ENCODE data around the gene ZNG1B. TPM values are rescaled to one million over a fixed set of nuclear protein-coding genes. Genes with fewer than 3 reads are reported as not detected.
A peak's percentile ranks its signal among the peaks of the same experiment; 100 is the strongest.
"Not testable (repeated sequence)": the region's sequence is repeated elsewhere in the genome, so short reads cannot be mapped to it uniquely, and the experiment has no call there.

ZNG1B gene
- total RNA-seq, 1 donor from 2014 or later: 48.5 TPM

- CTCF ChIA-PET; H3K27me3 Mint-ChIP-seq; intact Hi-C loops (cut with micrococcal nuclease); H3K4me1 Mint-ChIP-seq; H3K27ac Mint-ChIP-seq; H3K36me3 Mint-ChIP-seq (ENCODE audit: low read depth); POLR2A ChIA-PET; H3K9me3 Mint-ChIP-seq; H3K4me3 Mint-ChIP-seq; DNase-seq: not testable (repeated sequence)
- ATAC-seq (ENCODE audit: low read depth): peak; percentile 93
Observed at GRCh38 chr2:113527350-113528045, 90.0 kb downstream of the ZNG1B start.

- H3K4me3 Mint-ChIP-seq; H3K4me1 Mint-ChIP-seq; H3K27me3 Mint-ChIP-seq; ATAC-seq (ENCODE audit: low read depth); POLR2A ChIA-PET; H3K36me3 Mint-ChIP-seq (ENCODE audit: low read depth); DNase-seq; H3K27ac Mint-ChIP-seq; intact Hi-C loops (cut with micrococcal nuclease); H3K9me3 Mint-ChIP-seq; CTCF ChIA-PET: not testable (repeated sequence)
Observed at GRCh38 chr2:113528126-113528525, 90.6 kb downstream of the ZNG1B start.

GRCh38 chr2:113528904-113529303 is 91.4 kb downstream of the ZNG1B start:
- CTCF ChIA-PET; H3K27me3 Mint-ChIP-seq; H3K4me1 Mint-ChIP-seq; DNase-seq; H3K27ac Mint-ChIP-seq; intact Hi-C loops (cut with micrococcal nuclease); H3K4me3 Mint-ChIP-seq; H3K36me3 Mint-ChIP-seq (ENCODE audit: low read depth); ATAC-seq (ENCODE audit: low read depth); POLR2A ChIA-PET; H3K9me3 Mint-ChIP-seq: not testable (repeated sequence)

GRCh38 chr2:113532991-113533390 is 95.5 kb downstream of the ZNG1B start:
- H3K4me3 Mint-ChIP-seq; intact Hi-C loops (cut with micrococcal nuclease); POLR2A ChIA-PET; DNase-seq; H3K4me1 Mint-ChIP-seq; H3K36me3 Mint-ChIP-seq (ENCODE audit: low read depth); H3K27ac Mint-ChIP-seq; H3K9me3 Mint-ChIP-seq; CTCF ChIA-PET; H3K27me3 Mint-ChIP-seq; ATAC-seq (ENCODE audit: low read depth): not testable (repeated sequence)

GRCh38 chr2:113536573-113536972 is 99.1 kb downstream of the ZNG1B start:
- H3K27ac Mint-ChIP-seq; H3K27me3 Mint-ChIP-seq; intact Hi-C loops (cut with micrococcal nuclease); H3K4me3 Mint-ChIP-seq; POLR2A ChIA-PET; H3K9me3 Mint-ChIP-seq; H3K36me3 Mint-ChIP-seq (ENCODE audit: low read depth); H3K4me1 Mint-ChIP-seq; DNase-seq; ATAC-seq (ENCODE audit: low read depth); CTCF ChIA-PET: not testable (repeated sequence)

GRCh38 chr2:113540834-113541203 is 103.3 kb downstream of the ZNG1B start:
- CTCF ChIA-PET; H3K27me3 Mint-ChIP-seq; H3K27ac Mint-ChIP-seq; H3K36me3 Mint-ChIP-seq (ENCODE audit: low read depth); H3K9me3 Mint-ChIP-seq; intact Hi-C loops (cut with micrococcal nuclease); ATAC-seq (ENCODE audit: low read depth); H3K4me1 Mint-ChIP-seq; POLR2A ChIA-PET; DNase-seq: not testable (repeated sequence)
- peak overlapping the region; percentile 75 for H3K4me3 Mint-ChIP-seq

- CTCF ChIA-PET; H3K36me3 Mint-ChIP-seq (ENCODE audit: low read depth); ATAC-seq (ENCODE audit: low read depth); H3K27ac Mint-ChIP-seq; H3K4me1 Mint-ChIP-seq; POLR2A ChIA-PET; H3K9me3 Mint-ChIP-seq; intact Hi-C loops (cut with micrococcal nuclease); H3K27me3 Mint-ChIP-seq: not testable (repeated sequence)
- peak; percentile 21 for DNase-seq
- peak overlapping the region; percentile 75 for H3K4me3 Mint-ChIP-seq
Observed at GRCh38 chr2:113541204-113541975, 103.9 kb downstream of the ZNG1B start.

GRCh38 chr2:113541976-113542485 is 104.5 kb downstream of the ZNG1B start:
- DNase-seq: peak; percentile 17

GRCh38 chr2:113542529-113542928 is 105.0 kb downstream of the ZNG1B start:
- H3K4me1 Mint-ChIP-seq; H3K27ac Mint-ChIP-seq; DNase-seq; intact Hi-C loops (cut with micrococcal nuclease); POLR2A ChIA-PET; H3K36me3 Mint-ChIP-seq (ENCODE audit: low read depth); CTCF ChIA-PET; H3K9me3 Mint-ChIP-seq; ATAC-seq (ENCODE audit: low read depth); H3K27me3 Mint-ChIP-seq: not testable (repeated sequence)
- H3K4me3 Mint-ChIP-seq: peak overlapping the region; percentile 52

More at GRCh38 chr2:113541976-113542485, 104.5 kb downstream of the ZNG1B start:
- H3K36me3 Mint-ChIP-seq (ENCODE audit: low read depth); H3K9me3 Mint-ChIP-seq; H3K27ac Mint-ChIP-seq; POLR2A ChIA-PET; intact Hi-C loops (cut with micrococcal nuclease); ATAC-seq (ENCODE audit: low read depth); CTCF ChIA-PET; H3K27me3 Mint-ChIP-seq; H3K4me1 Mint-ChIP-seq: not testable (repeated sequence)
- H3K4me3 Mint-ChIP-seq: peak overlapping the region; percentile 52

Other genes with a start within 250 kb of the ZNG1B start
- gene PAX8, start 158.8 kb upstream of the ZNG1B start, total RNA-seq: 0.39 and 0.71 TPM in 2 replicates
- 0.17 and 0.35 TPM in 2 replicates for gene FOXD4L1, start 61.0 kb downstream of the ZNG1B start, total RNA-seq
- gene RABL2A, start 189.6 kb downstream of the ZNG1B start, total RNA-seq: 39.8 and 47.1 TPM in 2 replicates

All from activated B cell treated with CpG ODN at 0.5 μM for 24 hours (primary cell).